ENCODE measurements around the gene TBC1D13.
"Not testable (repeated sequence)": the region's sequence is repeated elsewhere in the genome, so short reads cannot be mapped to it uniquely, and the experiment has no call there.

Gene TBC1D13

DNA sequence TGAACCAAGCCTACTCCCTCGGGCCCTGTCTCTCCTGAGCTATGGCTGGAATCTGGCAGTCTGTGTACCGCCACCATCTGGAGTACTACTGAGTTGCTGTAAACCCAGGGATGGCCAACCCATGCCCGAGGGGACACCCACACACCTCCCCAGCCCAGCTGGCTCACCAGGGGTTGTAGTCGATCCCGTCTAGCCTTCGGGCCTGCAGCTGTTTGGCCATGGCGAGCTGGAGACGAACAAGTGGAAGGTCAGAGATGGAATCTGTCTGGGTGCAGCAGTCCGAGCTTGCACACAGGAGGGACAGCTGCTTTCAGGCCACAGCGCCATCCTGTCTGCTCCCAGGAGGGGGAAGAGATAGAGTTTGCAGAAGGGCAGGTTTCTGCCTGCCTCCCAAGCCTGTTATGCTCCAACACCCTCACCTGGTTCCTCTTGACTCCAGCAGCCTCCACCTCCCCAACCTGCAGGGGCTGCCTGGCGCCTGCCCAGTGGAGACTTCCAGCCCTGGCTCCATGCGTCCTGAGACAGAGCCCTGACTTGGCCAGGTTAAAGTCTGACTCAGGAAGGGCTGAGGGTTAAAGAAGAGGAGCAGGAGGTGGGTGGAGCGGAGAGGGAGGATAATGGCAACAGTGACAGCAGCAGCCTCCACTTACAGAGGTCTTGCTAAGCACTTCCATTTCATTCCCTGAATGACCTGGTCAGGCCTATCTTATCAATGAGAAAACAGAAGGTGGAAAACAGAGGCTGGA lies 58.3 kb downstream of the TBC1D13 start:
- DNase-seq (ENCODE audit: low spot score), result peak; percentile 20
- in situ Hi-C loops (cut with MboI; ENCODE audit: low sequenced_read_pairs, unreplicated experiment), result no loop called here

DNA sequence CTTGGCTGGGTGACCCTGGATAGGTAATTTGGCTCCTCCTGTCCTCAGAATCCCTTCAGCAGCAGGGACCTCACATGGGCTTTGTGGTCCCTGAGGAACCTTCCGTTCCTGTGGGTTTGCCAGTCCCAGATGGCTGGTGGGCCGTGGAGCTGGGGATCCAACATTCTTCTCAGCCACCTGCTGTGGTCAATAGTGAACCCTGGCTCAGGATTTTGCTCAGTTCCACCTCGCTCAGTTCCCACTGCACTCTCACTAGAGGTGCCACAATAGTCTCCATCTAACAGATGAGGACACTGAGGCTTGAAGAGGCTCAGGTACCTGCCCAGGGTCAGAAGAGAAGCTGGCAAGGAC lies 59.6 kb downstream of the TBC1D13 start:
- no peak for DNase-seq (ENCODE audit: low spot score)
- in situ Hi-C loops (cut with MboI; ENCODE audit: low sequenced_read_pairs, unreplicated experiment), result no loop called here
- TF ChIP-seq, protein P1, sequence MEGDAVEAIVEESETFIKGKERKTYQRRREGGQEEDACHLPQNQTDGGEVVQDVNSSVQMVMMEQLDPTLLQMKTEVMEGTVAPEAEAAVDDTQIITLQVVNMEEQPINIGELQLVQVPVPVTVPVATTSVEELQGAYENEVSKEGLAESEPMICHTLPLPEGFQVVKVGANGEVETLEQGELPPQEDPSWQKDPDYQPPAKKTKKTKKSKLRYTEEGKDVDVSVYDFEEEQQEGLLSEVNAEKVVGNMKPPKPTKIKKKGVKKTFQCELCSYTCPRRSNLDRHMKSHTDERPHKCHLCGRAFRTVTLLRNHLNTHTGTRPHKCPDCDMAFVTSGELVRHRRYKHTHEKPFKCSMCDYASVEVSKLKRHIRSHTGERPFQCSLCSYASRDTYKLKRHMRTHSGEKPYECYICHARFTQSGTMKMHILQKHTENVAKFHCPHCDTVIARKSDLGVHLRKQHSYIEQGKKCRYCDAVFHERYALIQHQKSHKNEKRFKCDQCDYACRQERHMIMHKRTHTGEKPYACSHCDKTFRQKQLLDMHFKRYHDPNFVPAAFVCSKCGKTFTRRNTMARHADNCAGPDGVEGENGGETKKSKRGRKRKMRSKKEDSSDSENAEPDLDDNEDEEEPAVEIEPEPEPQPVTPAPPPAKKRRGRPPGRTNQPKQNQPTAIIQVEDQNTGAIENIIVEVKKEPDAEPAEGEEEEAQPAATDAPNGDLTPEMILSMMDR (IDR thresholded peaks at IDR 0.05; ENCODE audit: borderline replicate concordance, control extremely low read depth, extremely low read depth, insufficient read depth, missing control alignments), result no peak

More for the DNA sequence above, 58.3 kb downstream of the TBC1D13 start:
- TF ChIP-seq, protein P1 (IDR thresholded peaks at IDR 0.05; ENCODE audit: borderline replicate concordance, control extremely low read depth, extremely low read depth, insufficient read depth, missing control alignments), result no peak

DNA sequence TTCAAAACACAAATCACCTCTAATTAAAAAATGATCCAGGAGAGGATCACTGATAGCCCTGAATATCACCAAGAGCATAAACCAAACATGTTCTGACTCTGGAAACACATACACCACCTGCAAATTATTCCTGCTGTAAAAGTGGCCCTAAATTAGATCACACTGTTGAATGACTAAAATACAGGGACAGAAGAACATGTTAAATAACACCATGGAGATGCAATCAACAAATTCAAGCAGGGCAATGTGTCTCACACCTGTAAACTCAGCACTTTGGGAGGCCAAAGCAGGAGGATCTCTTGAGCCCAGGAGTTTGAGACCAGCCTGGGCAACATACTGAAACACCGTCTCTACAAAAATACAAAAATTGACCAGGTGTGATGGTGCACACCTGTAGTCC lies 60.8 kb downstream of the TBC1D13 start:
- in situ Hi-C loops (cut with MboI; ENCODE audit: low sequenced_read_pairs, unreplicated experiment), result no loop called here
- TF ChIP-seq, protein P1 (IDR thresholded peaks at IDR 0.05; ENCODE audit: borderline replicate concordance, control extremely low read depth, extremely low read depth, insufficient read depth, missing control alignments), result no peak
- DNase-seq (ENCODE audit: low spot score), result no peak

DNA sequence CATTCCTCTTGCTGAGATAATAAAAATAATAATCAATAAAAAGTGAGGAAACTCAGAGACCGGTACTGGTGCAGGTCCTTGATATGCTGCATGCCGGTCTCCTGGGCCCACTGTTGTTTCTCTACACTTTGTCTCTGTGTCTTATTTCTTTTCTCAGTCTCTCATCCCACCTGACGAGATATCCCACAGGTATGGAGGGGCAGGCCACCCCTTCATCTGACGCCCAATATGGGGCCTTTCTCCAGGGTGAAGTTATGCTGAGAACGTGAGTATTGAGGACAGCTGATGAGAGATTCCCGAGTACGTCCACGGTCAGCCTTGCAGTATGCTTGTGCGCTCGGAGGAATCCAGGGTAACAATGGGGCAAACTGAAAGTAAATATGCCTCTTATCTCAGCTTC lies 64.0 kb downstream of the TBC1D13 start:
- DNase-seq (ENCODE audit: low spot score); in situ Hi-C loops (cut with MboI; ENCODE audit: low sequenced_read_pairs, unreplicated experiment): not testable (repeated sequence)

DNA sequence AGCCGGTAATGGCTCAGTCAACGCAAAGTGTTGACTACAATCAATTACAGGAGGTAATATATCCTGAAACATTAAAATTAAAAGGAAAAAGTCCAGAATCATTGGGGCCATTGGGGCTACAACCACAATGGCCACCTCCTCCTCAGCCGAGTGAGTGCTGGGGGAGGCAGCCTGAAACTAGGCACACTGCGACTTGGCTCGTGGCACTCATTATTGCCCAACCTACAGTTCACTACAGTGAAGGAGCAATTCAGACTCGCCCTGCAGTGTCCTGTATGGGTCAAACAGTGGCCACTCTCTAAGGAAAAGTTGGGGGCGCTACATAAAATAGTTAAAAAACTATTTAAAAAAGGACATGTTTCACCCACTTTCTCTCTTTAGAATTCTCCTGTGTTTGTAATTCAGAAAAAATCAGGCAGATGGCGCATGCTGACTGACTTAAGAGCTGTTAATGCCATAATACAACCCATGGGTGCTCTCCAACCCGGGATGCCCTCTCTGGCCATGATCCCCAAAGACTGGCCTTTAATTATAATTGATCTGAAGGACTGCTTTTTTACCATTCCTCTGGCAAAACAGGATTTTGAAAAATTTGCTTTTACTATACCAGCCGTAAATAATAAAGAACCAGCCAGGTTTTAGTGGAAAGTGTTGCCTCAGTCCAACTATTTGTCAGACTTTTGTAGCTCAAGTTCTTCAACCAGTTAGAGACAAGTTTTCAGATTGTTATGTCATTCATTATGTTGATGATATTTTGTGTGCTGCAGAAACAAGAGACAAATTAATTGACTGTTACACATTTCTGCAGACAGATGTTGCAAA lies 64.9 kb downstream of the TBC1D13 start:
- DNase-seq (ENCODE audit: low spot score); in situ Hi-C loops (cut with MboI; ENCODE audit: low sequenced_read_pairs, unreplicated experiment): not testable (repeated sequence)

DNA sequence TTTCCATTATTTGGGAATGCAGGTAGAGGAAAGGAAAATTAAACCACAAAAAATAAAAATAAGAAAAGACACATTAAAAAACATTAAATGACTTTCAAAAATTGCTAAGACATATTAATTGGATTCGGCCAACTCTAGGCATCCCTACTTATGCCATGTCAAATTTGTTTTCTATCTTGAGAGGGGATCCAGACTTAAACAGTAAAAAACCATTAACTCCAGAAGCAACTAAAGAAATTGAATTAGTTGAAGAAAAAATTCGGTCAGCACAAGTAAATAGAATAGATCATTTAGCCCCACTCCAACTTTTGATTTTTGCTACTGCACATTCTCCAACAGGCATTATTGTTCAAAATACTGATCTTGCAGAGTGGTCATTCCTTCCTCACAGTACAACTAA lies 65.6 kb downstream of the TBC1D13 start:
- in situ Hi-C loops (cut with MboI; ENCODE audit: low sequenced_read_pairs, unreplicated experiment), result not testable (repeated sequence)

DNA sequence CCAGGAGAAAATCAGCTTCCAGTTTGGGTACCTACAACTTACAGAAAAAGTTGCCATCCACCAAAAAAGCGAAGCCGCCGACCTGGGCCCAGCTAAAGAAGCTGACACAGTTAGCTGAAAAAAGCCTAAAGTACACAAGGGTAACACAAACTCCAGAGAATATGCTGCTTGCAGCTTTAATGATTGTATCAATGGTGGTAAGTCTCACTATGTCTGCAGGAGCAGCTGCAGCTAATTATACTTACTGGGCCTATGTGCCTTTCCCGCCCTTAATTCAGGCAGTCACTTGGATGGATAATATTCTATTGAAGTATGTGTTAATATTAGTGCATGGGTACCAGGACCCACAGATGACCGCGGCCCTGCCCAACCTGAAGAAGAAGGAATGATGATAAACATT lies 67.4 kb downstream of the TBC1D13 start:
- in situ Hi-C loops (cut with MboI; ENCODE audit: low sequenced_read_pairs, unreplicated experiment); DNase-seq (ENCODE audit: low spot score): not testable (repeated sequence)

More for the DNA sequence above, 65.6 kb downstream of the TBC1D13 start:
- DNase-seq (ENCODE audit: low spot score), result not testable (repeated sequence)

DNA sequence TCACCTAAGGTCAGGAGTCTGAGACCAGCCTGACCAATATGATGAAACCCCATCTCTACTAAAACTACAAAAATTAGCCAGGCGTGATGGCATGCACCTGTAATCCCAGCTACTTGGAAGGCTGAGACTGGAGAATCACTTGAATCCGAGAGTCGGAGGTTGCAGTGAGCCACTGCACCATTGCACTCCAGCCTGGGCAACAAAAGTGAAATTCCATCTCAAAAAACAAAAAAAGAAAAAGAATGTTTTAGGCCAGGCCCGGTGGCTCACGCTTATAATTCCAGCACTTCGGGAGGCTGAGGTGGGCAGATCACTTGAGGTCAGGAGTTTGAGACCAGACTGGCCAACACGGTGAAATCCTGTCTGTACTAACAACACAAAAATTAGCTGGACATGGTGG lies 71.4 kb downstream of the TBC1D13 start:
- DNase-seq (ENCODE audit: low spot score); in situ Hi-C loops (cut with MboI; ENCODE audit: low sequenced_read_pairs, unreplicated experiment): not testable (repeated sequence)
